Measurements from ENCODE around the gene CIAO1.

DNA sequence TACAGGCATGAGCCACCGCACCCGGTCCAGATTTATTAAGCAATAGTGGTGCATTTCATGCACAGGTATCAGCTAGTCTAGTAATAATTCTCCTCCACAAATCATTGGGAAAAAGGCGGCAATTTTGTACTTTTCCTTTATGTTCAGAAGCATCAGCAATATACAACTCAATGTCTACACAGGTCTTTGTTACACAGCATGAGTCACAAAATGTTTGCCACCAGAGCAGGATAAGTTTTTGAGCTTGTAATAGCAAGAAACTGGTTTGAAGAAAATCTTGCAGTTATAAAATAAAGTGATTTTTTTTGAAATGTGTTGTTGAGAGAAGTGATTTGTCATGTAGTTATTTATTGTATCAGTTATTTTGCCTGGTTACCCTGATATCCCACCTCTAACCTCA is 54.3 kb downstream of the CIAO1 start:
- TF ChIP-seq CTCF (IDR thresholded peaks at IDR 0.05) = no peak
- no peak for TF ChIP-seq POLR2A (IDR thresholded peaks at IDR 0.05)

Data from adrenal gland (tissue), 5 donors.